Spleen (tissue), 11 donors: ENCODE measurements around the gene CNOT3. TPM values are rescaled to one million over a fixed set of nuclear protein-coding genes. Genes with fewer than 3 reads are reported as not detected.
"Not testable (repeated sequence)": the region's sequence is repeated elsewhere in the genome, so short reads cannot be mapped to it uniquely, and the experiment has no call there.

Experiments used
- DNase-seq: peaks from one replicate; pipeline ENCODE4 v3.0.0-alpha.2; 2020
- H3K27ac ChIP-seq, 8 donors: fragments of 200-600 bp; sonication (generic) in 7 of 8; 1 replicate in 4 of 8; 2 replicates in 4 of 8; pipeline versions ENCODE4 v1.5.0 to v1.8.0; 2016 to 2021; ENCODE audit warnings: inconsistent platforms in 4 of 8, mild to moderate bottlenecking in 4 of 8, moderate library complexity in 1 of 8
- H3K27me3 ChIP-seq, 7 donors: fragments of 200-600 bp; sonication (generic) in 6 of 7; replicated peaks in 1 of 7; 1 replicate in 4 of 7; 2 replicates in 3 of 7; pipeline versions ENCODE4 v1.5.0 to v1.8.0; 2016 to 2021; ENCODE audit warnings: inconsistent platforms in 3 of 7, mild to moderate bottlenecking in 1 of 7
- H3K36me3 ChIP-seq, 6 donors: fragments of 200-600 bp; sonication (generic) in 5 of 6; 1 replicate in 4 of 6; 2 replicates in 2 of 6; pipeline versions ENCODE4 v1.5.0 to v1.8.0; 2016 to 2021; ENCODE audit warnings: inconsistent platforms in 2 of 6
- H3K4me1 ChIP-seq, 6 donors: fragments of 200-600 bp; sonication (generic) in 5 of 6; 1 replicate in 3 of 6; 2 replicates in 3 of 6; pipeline versions ENCODE4 v1.5.0 to v1.8.0; 2016 to 2021; ENCODE audit warnings: inconsistent platforms in 3 of 6
- H3K4me3 ChIP-seq, 8 donors: fragments of 200-600 bp; sonication (generic) in 7 of 8; 1 replicate in 4 of 8; 2 replicates in 4 of 8; pipeline versions ENCODE4 v1.5.0 to v1.8.0; 2016 to 2021; ENCODE audit warnings: inconsistent platforms in 4 of 8, mild to moderate bottlenecking in 4 of 8, moderate library complexity in 2 of 8
- H3K9me3 ChIP-seq, 8 donors: fragments of 200-600 bp; sonication (generic) in 7 of 8; 1 replicate in 4 of 8; 2 replicates in 4 of 8; pipeline versions ENCODE4 v1.5.0 to v1.8.0; 2016 to 2021; ENCODE audit warnings: inconsistent platforms in 4 of 8
- POLR2A ChIP-seq, 3 donors: fragments of 450-650 bp; IDR thresholded peaks; one replicate each; pipeline ENCODE4 v1.5.1; 2017; ENCODE audit warnings: antibody characterized with exemption in 3 of 3, mild to moderate bottlenecking in 1 of 3
- POLR2AphosphoS5 ChIP-seq, 3 donors: sonication (generic); formaldehyde crosslinking; IDR thresholded peaks; one replicate each; pipeline ENCODE4 v1.5.1; 2017; ENCODE audit warnings: antibody characterized with exemption in 3 of 3
- WGBS, 5 donors: extraction: QIAGEN DNeasy Blood & Tissue Kit in 3 of 5; methylation state at CpG; one replicate each; pipeline versions ENCODE4 v1.1.5 to v1.1.7; 2013 to 2018; 5-methylcytosine and 5-hydroxymethylcytosine counted together
- intact Hi-C: fragments of 100-400 bp; cut with DNase I; formaldehyde crosslinking; loops from one replicate; pipeline ENCODE4 v1.15.0; 2023; ENCODE audit warnings: low total_unique reads
- polyA plus RNA-seq, 3 donors: library from polyadenylated mRNA; stranded (reverse); fragments of 200-250 nt; gene quantifications; one replicate each; pipeline ENCODE4 v1.2.1, GENCODE V29; 2013
- total RNA-seq, 7 donors: library from RNA; depleted of rRNA in 3 of 7; stranded (reverse); fragments of >200 nt in 3 of 7; fragmentation: NEBNext Ultra II Directional in 4 of 7; extraction: Animal tissue kit (Norgen Biotek cat#: 25700) in 4 of 7; gene quantifications; one replicate each; pipeline versions ENCODE4 v1.1.0 to v1.2.1, GENCODE V29; 2016 to 2021
- TF ChIP-seq, protein P1 (sequence below), 11 experiments: fragments of 200-600 bp in 7 of 11; fragments of 450-650 bp in 4 of 11; sonication (generic) in 4 of 11; IDR thresholded peaks in 8 of 11; conservative IDR thresholded peaks in 3 of 11; 1 replicate in 7 of 11; 2 replicates in 4 of 11; pipeline versions ENCODE4 v1.4.0 to v1.8.0; 2016 to 2021; ENCODE audit warnings: antibody characterized with exemption in 11 of 11, inconsistent platforms in 4 of 11, mild to moderate bottlenecking in 1 of 11
- donor health status: healthy with polysubstance abuse.
- donor health status: DM: no; HTN: no; CAD: no; lungs with moderate emphysema.
- donor health status: DM: no; HTN: no; CAD: no.
- donor health status: Bipolar disorder and iron deficiency.
- donor health status: healthy.
- donor health status: DM: no; HTN: no; CAD: no.
- donor health status: DM: yes; HTN: yes; CAD: no.

CNOT3 gene
- total and polyA plus RNA-seq, 10 donors = 17.7 to 56.1 (median 42.8) TPM

DNA sequence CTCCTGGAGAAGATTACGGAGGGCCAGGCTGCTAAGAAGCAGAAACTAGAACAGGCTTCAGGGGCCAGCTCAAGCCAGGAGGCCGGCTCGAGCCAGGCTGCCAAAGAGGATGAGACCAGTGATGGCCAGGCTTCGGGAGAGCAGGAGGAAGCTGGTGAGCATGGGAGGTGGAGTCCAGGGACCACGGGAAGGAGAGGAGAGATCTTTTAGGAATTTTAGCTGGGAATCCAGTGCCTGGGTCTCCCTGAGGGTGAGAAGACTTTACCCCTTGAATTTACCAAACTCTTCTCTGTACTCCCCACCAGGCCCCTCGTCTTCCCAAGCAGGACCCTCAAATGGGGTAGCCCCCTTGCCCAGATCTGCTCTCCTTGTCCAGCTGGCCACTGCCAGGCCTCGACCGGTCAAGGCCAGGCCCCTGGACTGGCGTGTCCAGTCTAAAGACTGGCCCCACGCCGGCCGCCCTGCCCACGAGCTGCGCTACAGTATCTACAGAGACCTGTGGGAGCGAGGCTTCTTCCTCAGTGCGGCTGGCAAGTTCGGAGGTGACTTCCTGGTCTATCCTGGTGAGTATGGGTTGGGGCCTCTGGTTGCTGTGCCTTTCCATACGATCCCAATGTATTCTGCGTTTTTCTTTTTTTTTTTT lies 54.4 kb downstream of the CNOT3 start:
- peaks cover 14 to 60% (median 34%) of the 10 kb centered on the region in 6 donors for H3K4me1 ChIP-seq
- H3K27ac ChIP-seq = peak overlapping the region; percentile 93 to 100 (median 99)
- WGBS, 5 donors = 59 to 70% (median 65%) methylated on average over 18 to 19 of the region's 19 CpGs
- TF ChIP-seq POLR2A (IDR thresholded peaks at IDR 0.05) (no peak), POLR2AphosphoS5 (IDR thresholded peaks at IDR 0.05) (peak in 1 of 3 donors; percentile 52)
- TF ChIP-seq, protein P1, sequence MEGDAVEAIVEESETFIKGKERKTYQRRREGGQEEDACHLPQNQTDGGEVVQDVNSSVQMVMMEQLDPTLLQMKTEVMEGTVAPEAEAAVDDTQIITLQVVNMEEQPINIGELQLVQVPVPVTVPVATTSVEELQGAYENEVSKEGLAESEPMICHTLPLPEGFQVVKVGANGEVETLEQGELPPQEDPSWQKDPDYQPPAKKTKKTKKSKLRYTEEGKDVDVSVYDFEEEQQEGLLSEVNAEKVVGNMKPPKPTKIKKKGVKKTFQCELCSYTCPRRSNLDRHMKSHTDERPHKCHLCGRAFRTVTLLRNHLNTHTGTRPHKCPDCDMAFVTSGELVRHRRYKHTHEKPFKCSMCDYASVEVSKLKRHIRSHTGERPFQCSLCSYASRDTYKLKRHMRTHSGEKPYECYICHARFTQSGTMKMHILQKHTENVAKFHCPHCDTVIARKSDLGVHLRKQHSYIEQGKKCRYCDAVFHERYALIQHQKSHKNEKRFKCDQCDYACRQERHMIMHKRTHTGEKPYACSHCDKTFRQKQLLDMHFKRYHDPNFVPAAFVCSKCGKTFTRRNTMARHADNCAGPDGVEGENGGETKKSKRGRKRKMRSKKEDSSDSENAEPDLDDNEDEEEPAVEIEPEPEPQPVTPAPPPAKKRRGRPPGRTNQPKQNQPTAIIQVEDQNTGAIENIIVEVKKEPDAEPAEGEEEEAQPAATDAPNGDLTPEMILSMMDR (IDR thresholded peaks at IDR 0.05 in 8 of 11, conservative IDR thresholded peaks at IDR 0.05 in 3 of 11) = no peak
- no peaks in the 10 kb centered on the region for H3K9me3 ChIP-seq
- peak overlapping the region; percentile 70 to 98 (median 83) for H3K4me3 ChIP-seq
- H3K27me3 ChIP-seq = no peaks in the 10 kb centered on the region
- peak; percentile 86 for DNase-seq
- peaks cover 0 to 55% (median 18%) of the 10 kb centered on the region in 6 donors for H3K36me3 ChIP-seq
- intact Hi-C loops = no loop called here

GRCh38 chr19:54193011-54193410 lies 55.4 kb downstream of the CNOT3 start:
- H3K4me3 ChIP-seq = no peak overlapping the region
- peak overlapping the region in 1 of 8 donors; percentile 0 for H3K27ac ChIP-seq
- no peak for TF ChIP-seq POLR2A (IDR thresholded peaks at IDR 0.05)
- TF ChIP-seq POLR2AphosphoS5 (IDR thresholded peaks at IDR 0.05) = no peak
- TF ChIP-seq, protein P1 (IDR thresholded peaks at IDR 0.05 in 8 of 11, conservative IDR thresholded peaks at IDR 0.05 in 3 of 11) = no peak
- H3K27me3 ChIP-seq = no peaks in the 10 kb centered on the region
- intact Hi-C loops = no loop called here
- peaks cover 14 to 50% (median 29%) of the 10 kb centered on the region in 6 donors for H3K4me1 ChIP-seq
- no peaks in the 10 kb centered on the region for H3K9me3 ChIP-seq
- H3K36me3 ChIP-seq = peaks cover 0 to 53% (median 18%) of the 10 kb centered on the region in 6 donors
- WGBS, 5 donors = 92 to 97% (median 95%) methylated on average over 11 of the region's 11 CpGs
- DNase-seq = peak; percentile 76

- peak; percentile 51 for DNase-seq
- H3K4me1 ChIP-seq = peaks cover 7 to 42% (median 20%) of the 10 kb centered on the region in 6 donors
- H3K27ac ChIP-seq, H3K27me3 ChIP-seq, H3K9me3 ChIP-seq, intact Hi-C loops, H3K4me3 ChIP-seq: not testable (repeated sequence)
- H3K36me3 ChIP-seq = peaks cover 0 to 53% (median 18%) of the 10 kb centered on the region in 6 donors
- WGBS, 5 donors = 92 to 97% (median 96%) methylated on average over 12 of the region's 12 CpGs
Observed at GRCh38 chr19:54194463-54194862, 56.9 kb downstream of the CNOT3 start.

- Histone ChIP-seq H3K27ac (peak overlapping the region in 2 of 8 donors; percentile 0 to 38), H3K27me3 (no peaks in the 10 kb centered on the region), H3K4me1 (peaks cover 13 to 52% (median 29%) of the 10 kb centered on the region in 6 donors), H3K36me3 (peaks cover 0 to 56% (median 19%) of the 10 kb centered on the region in 6 donors), H3K9me3 (no peaks in the 10 kb centered on the region), H3K4me3 (no peak overlapping the region)
- TF ChIP-seq POLR2A (IDR thresholded peaks at IDR 0.05) = no peak
- TF ChIP-seq, protein P1 (IDR thresholded peaks at IDR 0.05 in 8 of 11, conservative IDR thresholded peaks at IDR 0.05 in 3 of 11) = no peak
- TF ChIP-seq POLR2AphosphoS5 (IDR thresholded peaks at IDR 0.05) = no peak
- intact Hi-C loops = no loop called here
- DNase-seq = peak; percentile 50
- 95 to 98% (median 96%) methylated on average over 7 of the region's 7 CpGs for WGBS, 5 donors
Observed at GRCh38 chr19:54196536-54196935, 59.0 kb downstream of the CNOT3 start.
